DOHH2 (cell line): ENCODE data around the gene P4HA2.

Experiments
- CTCF ChIP-seq: fragments of 200-600 bp; sonication (generic); IDR thresholded peaks from one replicate; pipeline ENCODE4 v1.5.1; 2014; ENCODE audit warnings: antibody characterized with exemption, mild to moderate bottlenecking, low read depth, low read length; ENCODE audit not compliant: poor library complexity, severe bottlenecking
- EZH2phosphoT487 ChIP-seq: fragments of 200-600 bp; sonication (generic); IDR thresholded peaks from 2 replicates; pipeline ENCODE4 v1.6.1; 2017; ENCODE audit warnings: borderline replicate concordance, mild to moderate bottlenecking, antibody characterized with exemption, low read length, moderate library complexity, mixed read lengths

GRCh38 chr5:132210944-132211343, 16.7 kb downstream of the P4HA2 start:
- no peak for TF ChIP-seq CTCF
- no peak for TF ChIP-seq EZH2phosphoT487
